ENCODE results near the gene ARL4D.

Gene ARL4D

GRCh38 chr17:43427362-43428043 is 28.7 kb downstream of the ARL4D start:
- DNase-seq (ENCODE audit: low read depth in 2 of 2): no peak

- no peak for DNase-seq (ENCODE audit: low read depth in 2 of 2)
Observed at GRCh38 chr17:43428524-43428923, 29.7 kb downstream of the ARL4D start.

- DNase-seq (ENCODE audit: low read depth in 2 of 2): no peak
Observed at GRCh38 chr17:43430936-43431713, 32.3 kb downstream of the ARL4D start.

DNA sequence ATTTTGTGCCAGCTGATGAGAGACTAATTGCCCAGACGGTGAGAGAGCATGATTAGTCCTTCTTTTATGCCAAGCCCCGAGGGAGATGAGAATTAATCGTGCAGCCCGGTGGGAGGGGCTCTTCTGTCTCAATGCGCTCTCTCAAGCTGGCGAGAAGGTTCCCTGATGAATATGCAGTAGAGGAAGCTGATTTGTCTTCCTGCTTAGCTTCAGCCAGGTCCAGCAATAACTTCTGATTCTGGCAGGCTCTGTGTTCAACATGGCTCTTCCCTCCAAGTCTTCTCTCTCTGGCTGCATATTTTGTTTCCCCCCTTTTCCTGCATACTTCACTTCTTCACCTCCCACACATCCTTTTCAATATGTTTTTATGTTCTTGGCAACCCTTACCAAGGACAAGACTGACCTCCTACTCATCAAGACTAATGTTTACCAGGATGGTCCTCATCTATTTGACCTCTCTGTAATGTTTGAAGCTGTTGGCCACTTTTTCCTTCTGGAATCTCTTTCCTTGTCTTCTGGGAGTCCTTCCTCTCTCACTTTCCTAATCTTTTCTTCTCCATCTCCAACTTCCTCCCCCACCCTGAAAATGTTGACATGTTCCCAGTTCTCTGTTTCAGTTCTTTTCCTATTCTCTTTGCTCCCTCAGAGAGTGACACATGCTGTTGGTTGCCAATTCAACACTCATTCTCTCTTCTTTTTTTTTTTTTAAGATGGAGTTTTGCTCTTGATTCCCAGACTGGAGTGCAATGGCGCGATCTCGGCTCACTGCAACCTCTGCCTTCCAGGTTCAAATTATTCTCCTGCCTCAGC is 33.1 kb downstream of the ARL4D start:
- no peak for DNase-seq (ENCODE audit: low read depth in 2 of 2)

- DNase-seq (ENCODE audit: low read depth in 2 of 2): no peak
Observed at GRCh38 chr17:43434902-43435319, 36.1 kb downstream of the ARL4D start.

GRCh38 chr17:43437756-43438155 is 39.0 kb downstream of the ARL4D start:
- DNase-seq (ENCODE audit: low read depth in 2 of 2): no peak

- no peak for DNase-seq (ENCODE audit: low read depth in 2 of 2)
Observed at GRCh38 chr17:43438626-43439025, 39.8 kb downstream of the ARL4D start.

GRCh38 chr17:43439041-43439440 is 40.2 kb downstream of the ARL4D start:
- no peak for DNase-seq (ENCODE audit: low read depth in 2 of 2)

GRCh38 chr17:43442711-43443110 is 43.9 kb downstream of the ARL4D start:
- no peak for DNase-seq (ENCODE audit: low read depth in 2 of 2)

DNA sequence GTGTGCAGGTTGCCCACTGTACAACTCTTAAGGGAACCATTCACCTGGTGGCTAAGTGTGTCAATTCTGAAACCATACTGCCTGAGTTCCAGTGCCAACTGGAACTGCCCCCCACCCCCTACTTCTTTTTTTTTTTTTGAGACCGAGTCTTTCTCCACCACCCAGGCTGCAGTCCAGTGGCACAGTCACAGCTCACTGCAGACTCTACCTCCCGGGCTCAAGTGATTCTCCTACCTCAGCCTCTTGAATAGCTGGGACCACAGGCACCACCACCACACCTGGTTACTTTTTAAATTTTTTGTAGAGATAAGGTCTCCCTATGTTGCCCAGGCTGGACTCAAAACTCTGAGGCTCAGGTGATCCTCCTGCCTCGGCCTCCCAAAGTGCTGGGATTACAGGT is 44.6 kb downstream of the ARL4D start:
- DNase-seq (ENCODE audit: low read depth in 2 of 2): no peak

DNA sequence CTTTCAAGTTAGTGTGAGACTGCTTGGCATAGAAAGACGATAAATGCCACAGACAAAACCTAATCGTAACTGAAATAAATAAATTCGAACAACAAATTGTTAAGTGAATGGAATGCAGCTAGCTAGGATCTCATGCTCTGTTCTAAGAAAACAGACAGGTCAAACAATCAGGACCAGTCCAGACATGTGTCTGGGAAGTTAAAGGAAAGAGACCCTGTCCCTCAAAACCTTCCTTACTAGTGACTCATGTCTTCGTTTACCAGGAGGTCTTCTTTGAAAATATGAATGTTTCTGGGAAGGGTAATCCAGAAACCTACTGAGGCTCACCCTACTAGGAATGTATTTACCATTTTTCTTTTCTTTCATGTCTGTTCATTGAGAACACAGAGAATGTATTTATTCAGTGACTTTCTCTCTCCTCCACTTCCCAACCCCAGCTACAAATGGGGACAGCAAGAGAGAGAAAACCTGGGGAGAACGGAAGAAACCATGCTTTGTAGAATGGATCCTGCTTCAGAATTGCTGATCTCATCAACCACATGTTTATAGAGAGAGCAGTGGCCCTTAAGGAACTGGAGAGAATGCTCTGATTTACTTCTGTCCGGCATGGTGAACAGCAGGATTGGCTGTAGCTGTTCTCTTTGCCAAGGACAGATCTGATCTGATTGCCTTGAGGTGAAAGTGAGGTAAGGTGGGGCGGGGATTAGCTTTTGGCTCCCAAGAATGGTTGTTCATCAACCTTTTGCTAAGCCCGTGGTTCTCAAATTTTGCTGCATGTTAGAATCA is 45.6 kb downstream of the ARL4D start:
- no peak for DNase-seq (ENCODE audit: low read depth in 2 of 2)

DNA sequence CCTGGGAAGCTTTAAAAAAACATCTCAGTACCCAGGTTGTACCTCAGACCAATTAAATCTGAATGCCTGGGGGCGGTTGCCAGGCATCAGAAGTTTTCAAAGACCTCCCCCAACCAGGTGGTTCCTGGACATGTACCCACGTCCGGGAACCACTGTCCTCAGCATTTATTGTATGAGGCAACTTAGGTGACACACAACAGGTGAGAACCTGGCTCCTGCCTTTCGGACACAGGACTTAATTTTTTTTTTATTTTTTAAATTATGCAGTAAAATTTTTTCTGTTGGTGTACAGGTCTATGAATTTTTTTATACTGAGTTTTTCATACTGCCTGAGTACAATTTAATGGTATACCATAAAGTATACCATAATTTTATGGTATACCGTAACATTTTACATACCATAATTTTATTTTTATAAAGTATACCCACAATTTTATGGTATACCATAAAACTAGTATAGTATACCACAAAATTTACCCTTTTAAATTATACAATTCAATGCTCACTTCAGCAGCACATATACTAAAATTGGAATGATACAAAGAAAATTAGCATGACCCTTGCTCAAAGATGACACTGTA is 46.3 kb downstream of the ARL4D start:
- no peak for DNase-seq (ENCODE audit: low read depth in 2 of 2)

- DNase-seq (ENCODE audit: low read depth in 2 of 2): no peak
Observed at GRCh38 chr17:43446773-43447172, 48.0 kb downstream of the ARL4D start.

GRCh38 chr17:43448720-43449469 is 50.1 kb downstream of the ARL4D start:
- DNase-seq (ENCODE audit: low read depth in 2 of 2): no peak

DNA sequence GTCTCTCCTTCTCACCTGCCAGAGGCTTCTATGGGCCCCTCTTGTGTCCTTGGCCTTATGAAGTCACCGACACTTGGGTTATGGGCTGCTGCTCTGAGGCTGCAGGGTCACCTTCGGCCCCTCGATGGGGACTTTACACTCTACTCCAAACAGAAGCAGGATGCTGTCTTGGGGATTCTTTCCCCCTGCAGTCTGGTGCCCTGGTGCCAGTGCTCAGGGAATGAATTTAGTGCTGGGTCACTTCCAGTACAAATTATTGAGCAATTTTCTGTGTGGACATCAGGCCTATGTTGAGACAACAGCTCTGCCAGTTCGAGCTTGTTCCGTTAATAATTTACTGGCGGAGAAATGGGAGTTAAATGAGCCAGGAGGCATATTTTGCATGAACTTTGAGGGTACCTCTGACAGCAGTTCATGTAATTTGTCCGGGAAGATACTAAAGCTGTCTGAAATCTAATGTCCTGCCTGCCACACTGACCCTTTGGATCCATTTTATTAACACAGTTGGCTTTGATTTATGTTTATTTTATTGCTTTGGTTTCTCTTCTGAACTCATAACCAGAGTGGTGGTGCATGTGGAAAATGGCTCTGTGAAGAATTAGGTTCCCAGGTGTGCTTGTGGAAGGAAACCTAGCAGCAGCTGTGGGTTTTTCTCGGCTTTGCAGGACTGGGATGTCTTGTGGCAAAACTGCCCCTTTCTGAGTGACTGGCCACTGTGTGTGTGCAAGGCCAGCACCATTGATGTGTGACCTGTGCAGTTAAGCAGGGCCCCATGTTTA is 50.9 kb downstream of the ARL4D start:
- DNase-seq (ENCODE audit: low read depth in 2 of 2): no peak

Data from stimulated activated CD8-positive, alpha-beta memory T cell treated with anti-CD3 and anti-CD28 coated beads, Interleukin-7, amount 100 ng/mL, for 1 hour (primary cell).